Measurements from ENCODE around the gene BOLA1. TPM values are rescaled to one million over a fixed set of nuclear protein-coding genes. Genes with fewer than 3 reads are reported as not detected.
"Not testable (repeated sequence)": the region's sequence is repeated elsewhere in the genome, so short reads cannot be mapped to it uniquely, and the experiment has no call there.

BOLA1 gene
- total RNA-seq, 2 donors from 2014 or later = 26.9 to 29.4 TPM

DNA sequence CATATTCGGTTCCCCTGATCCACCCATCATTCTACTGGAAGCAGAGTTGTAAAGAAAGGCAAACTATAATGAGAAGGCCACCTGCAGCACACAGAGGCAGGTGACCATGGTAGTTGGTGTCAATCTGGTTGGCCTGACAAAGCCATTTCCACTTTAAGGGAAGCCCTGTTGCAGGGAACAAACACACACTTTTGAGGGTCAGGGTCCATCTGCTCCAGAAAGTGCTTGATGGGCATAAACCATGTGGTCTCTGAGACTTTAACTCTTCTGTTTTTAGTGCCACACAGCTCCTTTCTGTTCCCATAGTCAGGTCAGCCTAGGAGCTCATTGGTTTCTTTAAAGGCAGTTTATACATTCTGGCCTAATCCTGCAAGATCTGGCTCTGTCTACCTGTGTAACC is 17.5 kb upstream of the BOLA1 start:
- no peak for ATAC-seq (replicated peaks in 1 of 2)
- H3K9me3 Mint-ChIP-seq = no peaks in the 10 kb centered on the region
- no peaks in the 10 kb centered on the region for H3K36me3 Mint-ChIP-seq (ENCODE audit: insufficient read depth in 2 of 2)
- DNase-seq = no peak
- no peaks in the 10 kb centered on the region for H3K27me3 Mint-ChIP-seq (ENCODE audit: low read depth)
- H3K4me3 Mint-ChIP-seq = no peak overlapping the region
- H3K4me1 Mint-ChIP-seq (ENCODE audit: low read depth) = peaks cover 42% of the 10 kb centered on the region
- no peak overlapping the region for H3K27ac Mint-ChIP-seq

GRCh38 chr1:149883598-149884247 is 15.6 kb upstream of the BOLA1 start:
- ATAC-seq (replicated peaks in 1 of 2) (no peak), DNase-seq (no peak)
- no peaks in the 10 kb centered on the region for H3K9me3 Mint-ChIP-seq
- no peaks in the 10 kb centered on the region for H3K36me3 Mint-ChIP-seq (ENCODE audit: insufficient read depth in 2 of 2)
- no peak overlapping the region for H3K27ac Mint-ChIP-seq
- peaks cover 31% of the 10 kb centered on the region for H3K4me1 Mint-ChIP-seq (ENCODE audit: low read depth)
- no peak overlapping the region for H3K4me3 Mint-ChIP-seq
- H3K27me3 Mint-ChIP-seq (ENCODE audit: low read depth) = no peaks in the 10 kb centered on the region

- DNase-seq = peak; percentile 29 to 47
- ATAC-seq (replicated peaks in 1 of 2) = no peak
- H3K4me1 Mint-ChIP-seq (ENCODE audit: low read depth) = peaks cover 22% of the 10 kb centered on the region
- no peak overlapping the region for H3K27ac Mint-ChIP-seq
- H3K4me3 Mint-ChIP-seq = no peak overlapping the region
- H3K36me3 Mint-ChIP-seq (ENCODE audit: insufficient read depth in 2 of 2) = no peaks in the 10 kb centered on the region
- no peaks in the 10 kb centered on the region for H3K27me3 Mint-ChIP-seq (ENCODE audit: low read depth)
- no peaks in the 10 kb centered on the region for H3K9me3 Mint-ChIP-seq
These were observed 14.7 kb upstream of the BOLA1 start for GRCh38 chr1:149884433-149885338.

DNA sequence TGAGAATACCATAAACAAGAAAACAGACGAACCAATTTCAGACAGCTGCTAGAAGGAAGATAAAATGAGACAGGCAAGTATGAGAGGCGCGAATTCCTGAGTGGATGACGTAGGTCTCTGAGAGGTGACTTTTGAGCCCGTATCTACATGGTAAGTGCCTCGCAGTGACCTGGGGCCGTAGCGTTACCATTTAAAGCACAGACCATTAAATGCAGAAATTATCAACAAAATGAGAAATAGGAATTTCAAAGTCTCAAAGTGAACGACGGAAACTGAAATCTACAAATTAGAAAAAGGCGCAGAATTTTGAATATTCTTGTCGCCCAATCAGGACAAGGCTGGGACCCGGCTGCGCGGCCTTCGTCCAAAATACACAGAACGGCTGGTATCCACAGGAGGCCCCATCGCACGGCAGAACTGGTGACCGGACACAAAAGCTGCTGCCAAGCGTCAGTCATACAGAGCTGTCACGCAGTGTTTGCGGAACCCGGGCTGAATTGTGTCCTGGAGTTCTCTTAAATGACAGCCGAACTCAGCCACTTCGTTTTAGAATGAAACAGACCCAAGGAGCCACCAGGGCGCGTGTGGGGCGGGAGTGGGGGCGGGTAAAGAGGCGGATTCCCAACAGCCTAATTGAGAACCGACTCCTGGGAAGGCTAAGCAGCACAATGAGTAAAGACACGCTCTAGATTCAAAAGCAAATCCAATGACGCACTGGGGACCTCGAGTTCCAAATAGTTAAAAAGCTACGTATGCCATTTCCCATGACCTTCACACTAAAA is 13.8 kb upstream of the BOLA1 start:
- H3K27me3 Mint-ChIP-seq (ENCODE audit: low read depth) = no peaks in the 10 kb centered on the region
- no peaks in the 10 kb centered on the region for H3K9me3 Mint-ChIP-seq
- no peak overlapping the region for H3K4me3 Mint-ChIP-seq
- H3K27ac Mint-ChIP-seq = no peak overlapping the region
- peaks cover 13% of the 10 kb centered on the region for H3K4me1 Mint-ChIP-seq (ENCODE audit: low read depth)
- DNase-seq = peak; percentile 84
- peak; percentile 7 to 13 for ATAC-seq (replicated peaks in 1 of 2)
- no peaks in the 10 kb centered on the region for H3K36me3 Mint-ChIP-seq (ENCODE audit: insufficient read depth in 2 of 2)

DNA sequence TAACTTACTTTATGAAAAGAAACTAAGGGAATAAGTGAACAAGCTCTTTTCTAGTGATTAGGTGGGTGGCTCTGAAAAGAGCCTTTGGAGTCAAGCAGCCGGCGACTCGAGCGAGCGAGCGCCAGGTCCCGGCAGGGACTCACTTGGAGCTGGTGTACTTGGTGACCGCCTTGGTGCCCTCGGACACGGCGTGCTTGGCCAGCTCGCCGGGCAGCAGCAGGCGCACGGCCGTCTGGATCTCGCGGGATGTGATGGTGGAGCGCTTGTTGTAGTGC is 13.3 kb upstream of the BOLA1 start:
- not testable (repeated sequence) for H3K36me3 Mint-ChIP-seq (ENCODE audit: insufficient read depth in 2 of 2); H3K27ac Mint-ChIP-seq; H3K27me3 Mint-ChIP-seq (ENCODE audit: low read depth); H3K4me3 Mint-ChIP-seq; H3K9me3 Mint-ChIP-seq; DNase-seq
- ATAC-seq (replicated peaks in 1 of 2) = peak; percentile 0
- peaks cover 13% of the 10 kb centered on the region for H3K4me1 Mint-ChIP-seq (ENCODE audit: low read depth)

DNA sequence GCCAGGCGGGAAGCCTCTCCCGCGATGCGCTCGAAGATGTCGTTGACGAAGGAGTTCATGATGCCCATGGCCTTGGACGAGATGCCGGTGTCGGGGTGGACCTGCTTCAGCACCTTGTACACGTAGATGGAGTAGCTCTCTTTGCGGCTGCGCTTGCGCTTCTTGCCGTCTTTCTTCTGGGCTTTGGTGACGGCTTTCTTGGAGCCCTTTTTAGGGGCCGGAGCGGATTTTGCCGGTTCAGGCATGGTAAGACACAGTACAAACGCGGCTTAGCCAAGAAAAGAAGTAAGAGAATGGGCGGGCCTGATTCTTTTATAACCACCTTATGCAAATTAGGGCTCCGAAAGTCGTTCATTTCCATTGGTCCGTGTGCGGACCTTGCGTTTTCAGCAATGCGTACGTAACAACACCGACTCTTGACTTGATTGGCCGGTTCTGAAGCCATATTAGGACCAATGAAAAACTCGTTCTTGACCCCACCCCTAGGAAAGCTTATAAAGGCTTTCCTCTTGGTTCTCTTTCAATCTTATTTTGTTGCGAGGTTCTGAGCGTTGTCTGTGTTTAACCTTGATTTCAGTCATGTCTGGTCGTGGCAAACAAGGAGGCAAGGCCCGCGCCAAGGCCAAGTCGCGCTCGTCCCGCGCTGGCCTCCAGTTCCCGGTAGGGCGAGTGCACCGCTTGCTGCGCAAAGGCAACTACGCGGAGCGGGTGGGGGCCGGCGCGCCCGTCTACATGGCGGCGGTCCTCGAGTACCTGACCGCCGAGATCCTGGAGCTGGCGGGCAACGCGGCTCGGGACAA is 12.8 kb upstream of the BOLA1 start:
- peaks cover 10% of the 10 kb centered on the region for H3K4me1 Mint-ChIP-seq (ENCODE audit: low read depth)
- H3K27ac Mint-ChIP-seq = no peak overlapping the region
- ATAC-seq (replicated peaks in 1 of 2) (peak; percentile 56 to 58), DNase-seq (peak; percentile 92 to 94)
- no peak overlapping the region for H3K4me3 Mint-ChIP-seq
- no peaks in the 10 kb centered on the region for H3K9me3 Mint-ChIP-seq
- H3K27me3 Mint-ChIP-seq (ENCODE audit: low read depth) = no peaks in the 10 kb centered on the region
- H3K36me3 Mint-ChIP-seq (ENCODE audit: insufficient read depth in 2 of 2) = no peaks in the 10 kb centered on the region

GRCh38 chr1:149887196-149887455 is 12.2 kb upstream of the BOLA1 start:
- H3K27ac Mint-ChIP-seq; H3K36me3 Mint-ChIP-seq (ENCODE audit: insufficient read depth in 2 of 2); H3K4me1 Mint-ChIP-seq (ENCODE audit: low read depth); H3K27me3 Mint-ChIP-seq (ENCODE audit: low read depth); H3K9me3 Mint-ChIP-seq; H3K4me3 Mint-ChIP-seq; ATAC-seq (replicated peaks in 1 of 2); DNase-seq: not testable (repeated sequence)

DNA sequence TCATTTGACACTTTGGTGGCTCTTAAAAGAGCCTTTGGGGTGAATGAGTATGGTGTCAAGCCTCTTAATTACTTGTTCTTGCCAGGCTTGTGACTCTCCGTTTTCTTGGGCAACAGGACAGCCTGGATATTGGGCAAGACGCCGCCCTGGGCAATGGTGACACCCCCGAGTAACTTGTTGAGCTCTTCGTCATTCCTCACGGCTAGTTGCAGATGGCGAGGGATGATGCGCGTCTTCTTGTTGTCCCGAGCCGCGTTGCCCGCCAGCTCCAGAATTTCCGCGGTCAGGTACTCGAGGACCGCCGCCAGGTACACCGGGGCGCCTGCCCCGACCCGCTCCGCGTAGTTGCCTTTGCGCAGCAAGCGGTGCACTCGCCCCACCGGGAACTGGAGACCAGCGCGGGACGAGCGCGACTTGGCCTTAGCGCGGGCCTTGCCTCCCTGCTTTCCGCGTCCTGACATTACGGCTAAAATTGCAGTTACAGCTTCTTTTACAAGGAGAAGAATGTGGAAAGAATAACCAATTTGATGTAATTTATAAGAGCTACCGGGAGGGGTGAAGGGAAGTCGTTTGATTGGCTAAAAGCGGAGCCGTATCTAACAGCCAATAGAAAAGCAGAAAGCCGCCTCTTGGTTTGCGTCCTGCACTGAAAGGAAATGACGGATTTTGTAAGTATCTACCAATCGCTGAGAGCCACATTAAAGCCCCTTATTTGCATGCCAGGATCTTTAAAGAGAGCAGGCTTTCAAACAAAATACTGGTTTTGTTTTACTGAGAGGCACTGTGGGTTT is 11.7 kb upstream of the BOLA1 start:
- DNase-seq (peak; percentile 88 to 90), ATAC-seq (replicated peaks in 1 of 2) (peak; percentile 46 to 55)
- Mint-ChIP-seq H3K36me3 (ENCODE audit: insufficient read depth in 2 of 2) (no peaks in the 10 kb centered on the region), H3K4me1 (ENCODE audit: low read depth) (no peaks in the 10 kb centered on the region), H3K27ac (no peak overlapping the region), H3K9me3 (no peaks in the 10 kb centered on the region), H3K4me3 (no peak overlapping the region), H3K27me3 (ENCODE audit: low read depth) (no peaks in the 10 kb centered on the region)

DNA sequence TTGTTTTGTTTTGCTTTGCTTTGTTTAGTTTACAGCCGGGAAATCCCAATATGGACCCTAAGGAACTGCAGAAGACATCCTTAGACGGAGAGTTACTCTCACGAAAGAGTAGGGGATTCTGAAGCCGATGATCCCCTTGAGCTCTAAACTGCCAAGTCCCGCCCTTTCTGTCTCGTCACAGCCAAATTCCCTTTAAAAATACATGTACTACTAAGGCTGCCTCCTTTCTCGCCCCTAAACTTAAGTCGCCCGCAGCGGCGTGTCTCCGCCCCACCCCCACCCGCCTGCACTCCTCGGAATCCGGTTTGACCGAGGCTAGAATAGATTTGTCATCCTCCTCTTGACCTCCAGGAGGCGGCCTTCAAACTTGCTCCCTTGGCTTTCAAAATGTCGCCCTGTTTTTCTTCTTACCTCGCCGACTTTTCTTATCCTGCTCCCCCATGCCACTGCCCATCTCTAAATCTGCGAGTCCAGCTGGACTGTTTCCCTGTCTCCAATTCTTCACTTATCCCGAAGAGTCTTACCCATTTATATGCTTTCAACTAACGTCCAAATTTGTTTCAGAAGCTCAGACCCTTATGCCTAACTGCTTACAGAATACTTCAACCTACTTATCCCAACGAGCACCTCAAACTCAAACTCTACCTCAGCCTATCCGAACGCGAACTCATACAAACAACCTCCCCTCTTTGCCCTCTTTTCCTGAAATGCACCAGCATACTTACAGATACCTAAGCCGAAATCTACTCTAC is 10.9 kb upstream of the BOLA1 start:
- ATAC-seq (replicated peaks in 1 of 2) (peak; percentile 27 to 33), DNase-seq (peak; percentile 86)
- no peaks in the 10 kb centered on the region for H3K9me3 Mint-ChIP-seq
- no peak overlapping the region for H3K4me3 Mint-ChIP-seq
- no peaks in the 10 kb centered on the region for H3K36me3 Mint-ChIP-seq (ENCODE audit: insufficient read depth in 2 of 2)
- no peaks in the 10 kb centered on the region for H3K27me3 Mint-ChIP-seq (ENCODE audit: low read depth)
- no peak overlapping the region for H3K27ac Mint-ChIP-seq
- H3K4me1 Mint-ChIP-seq (ENCODE audit: low read depth) = no peaks in the 10 kb centered on the region

GRCh38 chr1:149888999-149889289 is 10.4 kb upstream of the BOLA1 start:
- no peak for ATAC-seq (replicated peaks in 1 of 2)
- Mint-ChIP-seq H3K27ac (no peak overlapping the region), H3K4me1 (ENCODE audit: low read depth) (no peaks in the 10 kb centered on the region), H3K36me3 (ENCODE audit: insufficient read depth in 2 of 2) (no peaks in the 10 kb centered on the region), H3K9me3 (no peaks in the 10 kb centered on the region), H3K27me3 (ENCODE audit: low read depth) (no peaks in the 10 kb centered on the region), H3K4me3 (no peak overlapping the region)
- no peak for DNase-seq

DNA sequence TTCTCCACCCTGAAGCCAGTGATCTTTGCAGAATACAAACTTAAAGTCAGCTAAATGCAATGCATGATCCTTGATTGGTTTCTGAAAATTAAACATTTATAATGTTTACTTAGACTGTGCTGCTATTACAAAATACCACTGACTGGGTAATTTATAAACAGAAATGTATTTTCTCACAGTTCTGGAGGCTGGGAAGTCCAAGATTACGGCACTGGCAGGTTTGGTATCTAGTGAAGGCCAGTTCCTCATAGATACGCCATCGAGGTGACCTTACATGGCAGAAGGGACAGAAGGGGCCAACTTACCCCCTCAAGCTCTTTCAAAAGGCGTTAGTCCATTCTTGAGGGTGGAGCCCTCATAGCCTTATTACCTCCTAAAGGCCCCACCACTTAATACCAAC is 2.8 kb upstream of the BOLA1 start:
- peaks cover 0 to 2% of the 10 kb centered on the region in 2 donors for H3K9me3 Mint-ChIP-seq
- no peaks in the 10 kb centered on the region for H3K27me3 Mint-ChIP-seq (ENCODE audit: low read depth)
- peaks cover 23% of the 10 kb centered on the region for H3K4me1 Mint-ChIP-seq (ENCODE audit: low read depth)
- DNase-seq = no peak
- H3K36me3 Mint-ChIP-seq (ENCODE audit: insufficient read depth in 2 of 2) = peaks cover 2 to 3% of the 10 kb centered on the region in 2 donors
- no peak for ATAC-seq (replicated peaks in 1 of 2)
- H3K4me3 Mint-ChIP-seq = no peak overlapping the region
- H3K27ac Mint-ChIP-seq = no peak overlapping the region
